Activated T-cell treated with anti-CD3 and anti-CD28 coated beads for 1 hour (primary cell): Measurements from ENCODE around the gene ABCC11.

Source experiments
- DNase-seq: peaks from one replicate; pipeline ENCODE4 v3.0.0-alpha.2; 2020; ENCODE audit warnings: low read depth

The ABCC11 gene

GRCh38 chr16:48128769-48129168, 118.6 kb downstream of the ABCC11 start:
- DNase-seq, result no peak

- no peak for DNase-seq
Measured at GRCh38 chr16:48126801-48127644, 120.3 kb downstream of the ABCC11 start.

GRCh38 chr16:48125888-48126287, 121.5 kb downstream of the ABCC11 start:
- DNase-seq, result no peak

- DNase-seq, result no peak
Measured at GRCh38 chr16:48124266-48124665, 123.1 kb downstream of the ABCC11 start.

- no peak for DNase-seq
Measured at GRCh38 chr16:48123104-48123788, 124.1 kb downstream of the ABCC11 start.

- no peak for DNase-seq
Measured at GRCh38 chr16:48121276-48121675, 126.1 kb downstream of the ABCC11 start.

- no peak for DNase-seq
Measured at GRCh38 chr16:48118841-48119240, 128.5 kb downstream of the ABCC11 start.

GRCh38 chr16:48117217-48118105, 129.9 kb downstream of the ABCC11 start:
- DNase-seq, result peak; percentile 33
